Measurements from ENCODE around the gene NHLRC4. TPM values are rescaled to one million over a fixed set of nuclear protein-coding genes. Genes with fewer than 3 reads are reported as not detected.

NHLRC4 gene
- total and polyA plus RNA-seq, 2 of the 13 experiments (the other 11 are each of a cell fraction or from before 2014, with no cell fraction given) = 0.40 to 0.59 TPM

DNA sequence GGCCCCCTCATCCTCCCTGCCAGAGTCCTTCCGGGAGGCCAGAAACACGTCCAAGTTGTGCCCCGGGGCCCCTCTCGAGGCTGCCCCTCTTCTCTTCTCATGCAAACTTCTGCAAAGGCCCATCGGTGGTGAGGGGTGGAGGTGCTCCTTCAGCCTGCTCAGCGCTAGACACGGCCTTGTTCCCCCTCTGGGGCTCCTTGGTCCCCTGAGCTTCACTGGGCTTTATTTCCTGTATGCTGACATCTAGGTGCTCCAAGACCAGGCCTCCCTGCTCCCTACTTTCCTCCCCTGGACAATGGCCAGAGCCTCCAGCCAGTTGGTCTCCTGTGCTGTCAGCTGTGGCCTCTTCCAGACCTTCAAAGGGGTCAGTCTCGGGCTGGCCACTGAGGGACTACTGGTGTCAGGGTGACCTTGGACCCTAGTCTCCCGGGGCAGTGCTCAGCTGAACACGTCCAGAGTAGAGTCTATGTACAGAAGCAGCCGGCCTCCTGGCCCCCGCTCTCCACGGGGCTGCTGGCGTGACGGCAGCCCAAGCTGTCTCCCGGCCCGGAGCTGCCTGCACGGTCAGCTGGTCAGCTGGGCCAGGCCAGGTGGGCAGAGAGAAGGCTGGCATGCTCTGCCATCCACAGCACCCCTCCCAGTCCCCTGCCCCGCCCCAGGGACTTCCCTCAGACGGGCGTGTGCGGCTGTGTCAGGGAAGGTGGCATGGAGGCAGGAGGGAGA is 8.3 kb upstream of the NHLRC4 start (continued):
- peak; percentile 85 for TF ChIP-seq IKZF5 (CRISPR knock-in tag; IDR thresholded peaks at IDR 0.05)
- 0 out of 2 replicates have a peak, but pooled peaks have one; percentile 62 for TF ChIP-seq ZNF747 (CRISPR knock-in tag; IDR thresholded peaks at IDR 0.05; ENCODE audit: borderline replicate concordance)
- no peak; the same call in 1 of the 2 replicates for TF ChIP-seq ZNF670 (CRISPR knock-in tag; IDR thresholded peaks at IDR 0.05; ENCODE audit: borderline replicate concordance)
- no peak for TF ChIP-seq ZNF570 (CRISPR knock-in tag; IDR thresholded peaks at IDR 0.05; ENCODE audit: borderline replicate concordance)
- no peak for TF ChIP-seq ZNF333 (CRISPR knock-in tag; IDR thresholded peaks at IDR 0.05; ENCODE audit: borderline replicate concordance)
- TF ChIP-seq BHLHE40 (IDR thresholded peaks at IDR 0.05; ENCODE audit: low read length) = 0 out of 2 replicates have a peak, but pooled peaks have one; percentile 38
- no peak; the same call in 1 of the 2 replicates for TF ChIP-seq SNAI1 (CRISPR knock-in tag; IDR thresholded peaks at IDR 0.05; ENCODE audit: borderline replicate concordance)
- no peak for TF ChIP-seq NFYC (CRISPR knock-in tag; IDR thresholded peaks at IDR 0.05)
- TF ChIP-seq HNRNPLL (IDR thresholded peaks at IDR 0.05; ENCODE audit: low read depth, low read length, poor library complexity, severe bottlenecking) = no peak
- no peak for TF ChIP-seq SAFB2 (CRISPR knock-in tag; IDR thresholded peaks at IDR 0.05; ENCODE audit: borderline replicate concordance, low read depth)
- no peak for TF ChIP-seq ZNF615 (CRISPR knock-in tag; IDR thresholded peaks at IDR 0.05; ENCODE audit: borderline replicate concordance)
- TF ChIP-seq JUND (CRISPR knock-in tag; IDR thresholded peaks at IDR 0.05) = no peak
- TF ChIP-seq, protein P1, sequence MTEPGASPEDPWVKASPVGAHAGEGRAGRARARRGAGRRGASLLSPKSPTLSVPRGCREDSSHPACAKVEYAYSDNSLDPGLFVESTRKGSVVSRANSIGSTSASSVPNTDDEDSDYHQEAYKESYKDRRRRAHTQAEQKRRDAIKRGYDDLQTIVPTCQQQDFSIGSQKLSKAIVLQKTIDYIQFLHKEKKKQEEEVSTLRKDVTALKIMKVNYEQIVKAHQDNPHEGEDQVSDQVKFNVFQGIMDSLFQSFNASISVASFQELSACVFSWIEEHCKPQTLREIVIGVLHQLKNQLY (CRISPR knock-in tag; IDR thresholded peaks at IDR 0.05) = peak; percentile 78; the same call in 1 of the 2 replicates
- peak; percentile 74; the same call in 1 of the 2 replicates for TF ChIP-seq ZKSCAN8 (CRISPR knock-in tag; IDR thresholded peaks at IDR 0.05; ENCODE audit: borderline replicate concordance)
- no peak for TF ChIP-seq FOXM1 (CRISPR knock-in tag; IDR thresholded peaks at IDR 0.05)
- TF ChIP-seq ATF4 (CRISPR knock-in tag; IDR thresholded peaks at IDR 0.05) = no peak
- TF ChIP-seq ZNF790 (CRISPR knock-in tag; IDR thresholded peaks at IDR 0.05; ENCODE audit: borderline replicate concordance) = no peak
- no peak for TF ChIP-seq NBN (conservative IDR thresholded peaks at IDR 0.05)
- TF ChIP-seq ARHGAP35 (CRISPR knock-in tag; IDR thresholded peaks at IDR 0.05; ENCODE audit: borderline replicate concordance) = no peak
- no peak for TF ChIP-seq ZEB1 (IDR thresholded peaks at IDR 0.05; ENCODE audit: insufficient replicate concordance, low read depth)
- peak; percentile 78; the same call in 1 of the 2 replicates for TF ChIP-seq ZNF331 (CRISPR knock-in tag; IDR thresholded peaks at IDR 0.05)
- TF ChIP-seq GTF2F1 (IDR thresholded peaks at IDR 0.05; ENCODE audit: low read length) = no peak
- no peak for TF ChIP-seq MAF1 (CRISPR knock-in tag; IDR thresholded peaks at IDR 0.05; ENCODE audit: borderline replicate concordance)
- TF ChIP-seq ARNT (IDR thresholded peaks at IDR 0.05) = no peak
- TF ChIP-seq GRHL1 (CRISPR knock-in tag; conservative IDR thresholded peaks at IDR 0.05) = no peak
- peak; percentile 56; the same call in 1 of the 2 replicates for TF ChIP-seq MIER3 (CRISPR knock-in tag; IDR thresholded peaks at IDR 0.05; ENCODE audit: borderline replicate concordance)
